Activated naive CD4-positive, alpha-beta T cell treated with anti-CD3 and anti-CD28 coated beads, Interleukin-2, amount 10 ng/mL, durations not matched to agents 5 hours and 36 hours (primary cell): ENCODE results near the gene MSRB3. TPM values are rescaled to one million over a fixed set of nuclear protein-coding genes. Genes with fewer than 3 reads are reported as not detected.

ENCODE experiments used
- total RNA-seq, 2 experiments: library from RNA; stranded (reverse); gene quantifications; one replicate each; pipeline ENCODE4 v1.2.3, GENCODE V29; 2021

Gene MSRB3
- not detected for total RNA-seq

GRCh38 chr12:65278576-65279368 is at the start of gene MSRB3:
MSRB3 (plus strand) TSS chr12:65278683; CDS start chr12:65308580, 29,897 bp downstream.

Other genes with a start within 250 kb of the MSRB3 start
- not detected for gene WIF1, start 157.4 kb upstream of the MSRB3 start, total RNA-seq
- 10 to 100 TPM; 47.2 to 47.3 TPM for gene LEMD3, start 109.1 kb upstream of the MSRB3 start, total RNA-seq